Stimulated activated CD8-positive, alpha-beta memory T cell treated with anti-CD3 and anti-CD28 coated beads, Interleukin-2, amount 100 ng/mL, for 48 hours (primary cell): ENCODE results near the gene TMEM134.

ENCODE experiments used
- DNase-seq, 2 donors: peaks; one replicate each; pipeline ENCODE4 v3.0.0-alpha.2; 2020; ENCODE audit warnings: low read depth in 2 of 2

The TMEM134 gene

DNA sequence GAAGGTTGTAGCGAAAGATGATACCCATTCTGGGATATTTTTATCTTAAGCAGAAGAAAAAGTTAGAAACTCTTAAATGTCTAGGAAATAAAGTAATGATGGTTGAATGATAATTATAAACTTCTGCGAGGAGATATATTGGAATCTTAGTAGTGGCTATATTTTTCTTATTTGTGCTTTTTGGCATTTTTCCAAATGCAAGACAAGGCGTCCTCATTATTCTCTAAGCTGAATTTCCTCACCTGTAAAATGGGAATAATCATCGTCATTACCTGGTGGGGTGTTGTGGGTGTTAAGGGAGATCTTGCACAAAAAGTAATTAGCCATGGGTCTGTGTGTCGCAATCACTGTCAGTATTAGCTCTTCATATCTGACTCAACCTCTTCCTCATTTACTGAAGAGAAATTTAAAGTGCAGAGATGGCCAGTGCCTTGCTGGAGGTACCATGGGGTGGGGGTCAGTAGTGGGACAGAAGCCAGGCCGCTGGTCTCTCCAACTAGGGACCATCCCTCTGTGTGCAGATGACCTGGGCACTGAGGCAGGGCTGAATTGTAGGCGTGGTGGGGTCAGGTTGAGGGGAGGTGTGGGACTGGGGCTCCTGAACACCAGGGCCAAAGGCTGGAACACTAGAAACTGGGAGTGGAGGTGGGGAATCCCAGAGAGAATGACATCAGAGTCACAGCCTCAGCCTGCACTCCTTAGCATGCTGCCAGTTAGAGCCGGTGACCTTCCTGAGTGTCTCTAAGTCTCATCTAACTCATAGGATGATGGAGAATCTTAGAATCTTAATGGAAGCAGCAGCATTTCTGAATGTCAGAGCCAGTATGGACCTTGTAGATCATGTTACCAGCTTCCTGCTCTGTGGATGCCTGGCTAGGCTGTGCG lies 32.0 kb upstream of the TMEM134 start:
- DNase-seq: no peak

DNA sequence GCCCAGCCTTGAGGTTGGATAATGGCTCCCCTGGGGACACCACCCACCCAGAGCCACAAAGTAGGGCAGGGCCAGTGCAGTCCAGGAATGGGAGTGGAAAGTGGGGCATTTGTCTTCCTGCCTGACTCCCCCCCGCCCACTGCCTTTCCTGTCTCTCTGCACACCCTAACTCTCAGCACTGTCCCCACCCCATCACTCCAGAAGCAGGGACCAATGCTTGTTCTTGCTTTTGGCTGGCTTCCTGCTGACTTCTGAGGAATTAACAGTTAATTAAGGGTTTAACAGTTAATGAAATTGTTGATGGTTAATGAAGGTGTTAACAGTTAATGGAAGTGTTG lies 31.4 kb upstream of the TMEM134 start:
- no peak for DNase-seq

DNA sequence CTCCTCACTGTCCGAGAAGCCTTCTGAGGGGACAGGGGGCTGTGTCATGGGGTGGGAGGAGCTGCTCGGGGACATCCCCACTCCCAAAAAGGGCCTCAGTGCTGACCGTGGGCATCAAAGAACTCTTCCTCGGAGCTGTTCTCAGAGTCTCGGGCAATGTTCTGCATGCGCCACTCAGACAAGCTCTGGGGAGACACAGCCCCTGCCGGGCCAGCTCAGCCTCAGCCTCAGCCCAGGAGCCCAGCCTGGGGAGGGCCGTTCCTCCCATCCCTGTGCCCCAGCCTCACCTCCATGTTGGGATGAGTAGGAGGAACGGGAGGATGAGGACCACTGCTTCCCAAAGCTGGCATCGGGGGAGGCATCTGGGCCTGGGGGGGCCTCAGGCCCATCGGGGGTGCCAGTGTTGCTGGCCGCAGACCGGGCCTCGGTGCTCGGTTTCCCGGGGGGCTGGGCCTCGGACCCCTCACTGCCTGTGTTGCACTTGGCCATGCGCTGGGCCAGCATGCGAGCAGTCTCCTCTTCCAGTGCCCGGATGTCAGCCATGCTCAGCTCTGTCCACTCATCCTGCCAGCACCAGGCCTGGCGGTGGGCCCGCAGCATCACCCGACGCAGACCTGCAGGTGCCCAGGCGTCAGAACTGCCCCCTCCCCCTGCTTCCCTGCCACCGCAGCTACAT lies 30.9 kb upstream of the TMEM134 start:
- no peak for DNase-seq

DNA sequence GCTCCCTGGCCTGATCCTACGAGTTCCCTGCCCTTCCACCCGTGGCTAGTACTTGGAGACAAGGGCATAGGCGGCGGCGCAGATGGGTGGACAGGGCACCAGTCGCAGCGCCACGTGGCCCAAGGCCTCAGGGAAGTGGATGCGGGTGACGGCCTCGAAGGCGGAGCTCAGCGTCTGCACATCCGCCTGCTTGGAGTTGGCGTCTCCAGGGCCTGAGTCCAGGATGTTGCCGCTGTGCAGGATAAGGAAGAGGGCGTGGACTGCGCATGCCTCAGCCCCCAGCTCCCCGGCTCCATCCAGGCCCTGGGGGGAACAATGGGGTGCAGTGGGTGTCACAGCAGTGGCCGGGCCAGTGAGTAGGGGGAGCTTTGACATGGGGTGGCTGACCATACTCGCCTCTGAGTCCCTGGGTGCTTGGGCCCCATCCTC lies 29.5 kb upstream of the TMEM134 start:
- no peak for DNase-seq

DNA sequence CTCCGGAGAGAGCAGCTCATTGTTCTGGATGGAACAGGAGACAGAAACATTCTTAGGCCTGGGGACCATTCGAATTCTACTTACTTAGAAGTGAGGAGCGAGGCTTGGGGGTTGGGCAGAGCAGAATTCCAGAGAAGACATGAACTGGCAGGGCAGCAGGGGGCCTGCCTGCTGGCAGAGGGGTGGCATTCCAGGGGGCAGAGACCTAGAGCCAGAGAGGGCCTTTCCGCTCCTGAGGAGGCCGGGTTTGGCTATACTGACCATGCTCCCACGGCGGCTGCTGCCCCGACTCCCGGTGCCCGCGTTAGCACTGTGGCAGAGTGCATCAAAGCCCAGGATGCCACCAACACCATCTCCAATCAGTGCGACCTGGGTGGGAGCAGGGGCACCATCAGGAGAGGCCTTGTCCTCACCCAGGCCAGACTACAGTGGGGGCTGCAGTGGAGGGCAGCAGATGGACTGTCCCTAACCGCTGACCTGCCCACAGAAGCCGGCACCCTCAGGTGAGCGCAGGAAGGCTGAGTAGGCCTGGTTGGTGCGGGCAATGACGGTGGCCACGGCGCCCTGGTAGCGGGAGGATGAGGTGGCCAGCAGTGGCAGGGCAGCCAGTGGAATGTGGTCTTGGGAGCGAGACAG lies 28.7 kb upstream of the TMEM134 start:
- DNase-seq: no peak

DNA sequence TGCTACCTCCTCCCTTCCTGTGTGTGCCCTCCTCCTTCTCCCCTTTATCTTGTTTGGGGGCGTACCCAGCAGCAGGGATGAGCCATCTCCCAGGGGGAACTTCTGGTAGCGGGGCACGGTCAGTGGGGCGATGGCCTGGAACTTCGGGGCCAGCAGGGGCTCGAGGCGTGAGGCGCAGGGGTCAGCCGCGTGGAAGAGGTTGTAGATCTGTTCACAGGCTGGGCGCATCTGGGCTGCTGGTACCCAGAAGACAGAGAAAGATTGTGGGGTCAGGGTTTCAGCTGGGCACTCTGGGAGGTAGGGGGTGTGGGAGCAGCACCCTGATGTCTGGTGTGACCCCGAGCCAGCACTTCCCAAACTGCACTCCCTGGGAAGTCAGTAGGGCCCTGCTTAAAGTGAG lies 27.1 kb upstream of the TMEM134 start:
- no peak for DNase-seq

DNA sequence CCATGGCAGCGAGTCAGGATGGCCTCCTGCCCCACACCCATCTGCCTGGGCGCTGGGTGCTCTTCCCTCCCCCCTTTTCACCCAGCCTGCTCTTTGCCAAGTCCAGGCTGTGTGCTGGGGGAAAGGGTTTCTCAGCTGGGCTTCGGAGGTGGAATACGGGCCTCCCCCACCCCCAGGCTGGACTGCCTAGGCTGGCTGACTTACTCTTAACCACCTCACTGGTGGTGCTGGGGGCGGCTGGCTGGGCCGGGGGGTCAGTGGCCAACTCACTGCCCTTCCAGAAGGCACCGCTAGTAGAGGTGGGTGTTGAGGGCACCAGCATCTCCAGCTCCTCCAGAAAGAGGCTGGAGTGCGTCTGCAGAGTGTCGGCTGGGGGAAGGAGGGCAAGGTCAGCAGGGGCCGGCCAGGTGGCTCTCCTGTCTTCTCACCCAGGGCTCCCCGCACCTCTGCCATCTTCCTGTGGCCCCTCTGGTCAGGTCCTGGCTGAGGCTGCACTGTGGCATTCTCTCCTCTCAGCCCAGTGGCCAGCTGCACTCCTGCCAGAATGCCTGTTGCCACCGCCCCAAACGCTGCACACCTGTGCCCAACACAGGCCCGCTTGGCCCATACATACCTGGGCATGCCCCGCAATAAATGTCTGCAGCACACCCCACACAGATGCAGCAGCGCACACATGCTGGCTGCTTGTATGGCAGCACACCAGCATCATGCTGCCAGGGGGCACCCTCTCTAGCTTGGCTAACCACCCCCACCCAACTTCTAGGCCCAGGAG lies 26.4 kb upstream of the TMEM134 start:
- DNase-seq: no peak

DNA sequence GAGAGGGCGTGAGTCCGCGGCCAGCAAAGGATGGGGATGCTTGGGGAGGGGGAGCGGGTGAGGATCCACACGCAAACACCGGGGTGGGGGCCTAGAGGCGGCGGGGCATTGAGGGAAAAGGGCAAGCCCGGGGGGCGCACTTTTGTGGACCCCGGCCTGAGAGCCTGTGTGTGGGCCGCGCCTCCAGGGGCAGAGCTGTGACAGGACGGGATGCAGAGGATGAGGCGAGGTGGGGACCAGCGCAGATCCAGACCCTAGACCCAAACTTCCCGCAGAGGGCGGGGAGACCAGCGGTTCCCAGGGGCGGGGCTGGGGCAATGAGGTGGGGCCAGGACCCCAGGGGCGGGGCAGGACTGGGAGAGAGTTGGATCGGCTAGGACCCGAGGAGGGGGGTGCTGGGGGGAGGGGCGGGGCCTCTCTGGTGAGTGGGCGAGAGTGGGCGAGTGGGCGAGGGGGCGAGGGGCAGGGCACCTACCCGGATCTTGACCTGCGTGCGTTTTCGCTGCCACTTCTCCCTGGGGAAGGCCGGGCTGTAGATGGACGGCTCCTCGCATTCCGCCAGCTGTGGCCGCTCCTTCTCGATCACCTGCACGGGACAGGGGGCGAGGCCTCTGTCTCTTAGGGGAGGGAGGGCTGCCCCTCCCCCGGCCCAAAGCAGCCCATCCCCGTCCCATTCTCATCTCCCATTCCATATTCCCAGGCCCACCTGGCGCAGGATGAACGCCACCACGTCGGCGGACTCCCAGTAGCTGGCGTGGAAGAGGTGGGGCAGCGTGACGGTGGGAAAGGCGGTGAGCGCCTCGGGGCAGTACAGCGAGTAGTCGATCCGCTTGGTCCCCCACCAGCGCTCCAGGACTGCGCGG lies 25.6 kb upstream of the TMEM134 start:
- DNase-seq: no peak

DNA sequence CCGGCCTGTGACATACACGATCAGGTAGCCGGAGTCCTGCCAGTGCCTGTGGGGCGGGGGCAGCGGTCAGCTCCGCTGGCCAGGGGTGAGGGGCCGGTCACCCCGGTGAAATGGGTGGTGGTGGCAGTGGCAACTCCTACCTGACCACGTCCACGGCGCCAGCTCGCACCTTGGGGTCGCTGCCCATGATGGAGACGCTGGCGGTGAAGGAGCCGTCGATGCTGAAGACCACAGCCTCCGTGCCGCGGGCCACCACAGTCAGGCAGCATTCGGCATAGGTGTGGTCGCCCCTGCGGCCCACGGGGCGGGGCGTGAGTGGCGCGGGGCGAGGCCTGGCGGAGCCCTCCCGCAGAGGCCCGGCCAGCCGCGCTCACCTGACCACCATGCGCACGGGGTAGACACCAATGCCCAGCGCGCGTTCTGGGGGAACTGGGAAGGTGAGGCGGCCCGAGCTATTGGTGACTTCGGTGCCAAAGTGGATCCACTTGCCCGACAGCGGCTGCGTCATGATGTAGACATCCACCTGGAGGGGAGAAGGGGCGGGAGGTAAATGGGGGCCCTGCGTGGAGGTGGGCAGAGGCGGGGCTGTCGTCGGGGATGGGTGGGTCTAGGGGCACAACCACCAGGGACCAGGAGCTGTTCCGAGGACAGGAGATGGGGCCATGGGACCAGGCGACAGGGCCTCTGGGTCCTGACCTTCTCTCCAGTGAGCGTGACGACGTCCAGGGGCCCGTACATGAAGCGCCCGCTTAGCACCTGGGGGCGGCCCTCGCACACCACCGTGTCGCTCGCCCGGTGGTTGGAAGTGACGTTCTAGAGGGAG lies 24.7 kb upstream of the TMEM134 start:
- no peak for DNase-seq

DNA sequence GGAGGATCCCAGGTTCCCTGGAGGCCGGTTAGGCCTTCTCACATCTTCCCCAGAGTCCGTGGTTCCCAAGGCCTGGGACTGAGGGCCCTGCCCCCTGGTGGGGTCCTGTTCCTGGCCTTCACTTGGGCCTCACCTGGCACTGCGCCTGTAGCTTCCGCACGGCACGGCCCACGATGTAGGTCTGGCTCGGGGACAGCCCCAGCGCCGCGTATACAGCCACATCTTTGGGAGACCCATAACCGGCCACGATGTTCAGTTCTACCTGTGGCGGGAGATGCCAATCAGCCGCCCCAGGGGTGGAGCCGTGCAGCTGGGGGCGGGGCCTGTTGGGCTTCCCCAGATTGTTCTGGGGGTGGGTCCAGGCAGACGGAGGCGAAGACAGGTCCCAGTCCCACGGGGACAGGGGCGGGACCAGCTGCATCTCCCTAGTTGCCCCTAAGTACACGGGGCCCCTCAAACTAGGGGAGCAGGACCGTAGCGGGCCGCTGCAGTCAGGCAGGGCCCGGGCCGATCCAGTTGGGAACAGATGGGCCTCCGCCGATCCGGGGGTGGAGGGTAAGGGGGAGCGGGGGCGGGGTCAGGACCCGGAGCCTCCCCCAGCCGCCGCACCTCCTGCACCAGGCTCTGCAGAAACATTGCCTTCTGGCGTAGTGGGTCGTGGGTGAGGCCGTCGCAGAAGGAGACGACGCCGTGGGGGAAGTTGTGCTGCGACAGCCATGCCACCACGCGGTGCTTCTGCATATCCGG lies 23.9 kb upstream of the TMEM134 start:
- no peak for DNase-seq

DNA sequence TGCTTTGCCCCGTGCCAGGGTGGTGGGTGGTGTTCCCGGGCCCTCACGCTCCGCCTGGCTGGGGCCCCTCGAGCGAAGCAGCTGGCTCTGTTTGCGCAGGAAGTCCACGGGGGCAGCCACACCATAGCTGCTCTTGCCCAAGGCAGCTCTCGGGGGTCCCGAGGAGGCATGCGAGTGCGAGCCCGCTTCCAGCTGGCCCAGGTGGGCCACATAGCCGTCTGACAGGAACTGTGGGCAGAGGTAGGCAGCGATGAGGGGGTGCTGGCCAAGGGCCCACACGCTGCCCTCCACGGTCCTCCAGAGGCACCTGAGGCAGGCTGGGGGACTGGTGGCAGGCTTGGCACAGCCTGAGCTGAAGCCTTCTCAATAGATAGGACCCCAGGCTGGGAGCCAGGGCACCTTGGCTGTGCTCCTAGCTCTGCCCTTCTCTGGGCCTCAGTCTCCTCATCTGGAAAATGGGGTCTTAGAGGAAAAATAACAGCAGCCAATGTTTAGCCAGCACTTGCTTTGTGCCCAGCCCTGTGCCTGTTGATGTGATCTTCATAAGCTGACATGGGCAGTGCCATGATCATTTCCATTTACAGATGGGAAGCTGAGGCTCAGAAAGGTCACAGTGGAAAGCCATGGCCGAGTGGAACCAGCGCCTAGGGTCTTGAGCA lies 23.1 kb upstream of the TMEM134 start:
- DNase-seq: no peak

DNA sequence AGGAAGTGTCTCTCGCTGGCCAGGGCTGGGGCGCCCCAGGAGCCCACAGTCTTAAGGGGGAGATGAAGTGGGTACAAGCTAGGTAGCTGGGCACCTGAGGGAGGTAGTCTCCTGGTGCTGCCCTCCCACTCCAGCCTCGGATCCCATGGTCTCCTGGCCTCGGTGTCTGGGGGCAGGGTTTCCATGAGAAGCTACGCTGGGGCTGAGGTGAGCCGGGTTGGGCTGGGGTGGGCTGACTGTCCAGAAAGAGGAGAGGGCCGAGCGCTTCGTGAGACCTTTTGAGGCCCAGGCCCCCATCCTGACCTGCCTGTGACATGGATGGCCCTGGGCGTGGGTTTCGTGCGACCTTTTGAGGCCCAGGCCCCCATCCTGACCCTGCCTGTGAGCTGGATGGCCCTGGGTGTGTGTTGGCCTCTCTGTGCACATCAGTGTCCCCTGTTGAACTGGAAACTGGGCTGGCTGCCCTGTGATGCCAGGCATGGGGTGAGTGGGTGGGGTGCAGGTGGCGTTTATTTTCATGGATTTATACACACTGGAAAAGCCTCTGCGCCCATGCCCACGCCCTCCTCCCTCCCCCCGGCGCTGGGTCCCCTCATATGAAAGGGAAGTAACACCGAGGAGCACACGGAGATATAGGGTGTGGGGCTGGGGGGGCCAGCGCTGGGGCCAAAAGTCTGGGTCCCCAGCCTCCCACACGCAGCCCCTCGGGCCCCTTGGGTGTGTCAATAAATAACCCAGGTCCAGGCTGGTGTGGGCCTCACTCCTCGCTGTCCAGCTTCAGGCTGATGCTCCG lies 22.4 kb upstream of the TMEM134 start:
- no peak for DNase-seq

DNA sequence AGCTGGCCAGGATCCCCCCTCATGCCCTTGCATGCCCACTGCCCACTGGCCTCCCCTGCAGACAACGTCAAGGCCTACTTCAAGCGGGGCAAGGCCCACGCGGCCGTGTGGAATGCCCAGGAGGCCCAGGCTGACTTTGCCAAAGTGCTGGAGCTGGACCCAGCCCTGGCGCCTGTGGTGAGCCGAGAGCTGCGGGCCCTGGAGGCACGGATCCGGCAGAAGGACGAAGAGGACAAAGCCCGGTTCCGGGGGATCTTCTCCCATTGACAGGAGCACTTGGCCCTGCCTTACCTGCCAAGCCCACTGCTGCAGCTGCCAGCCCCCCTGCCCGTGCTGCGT lies 21.6 kb upstream of the TMEM134 start:
- DNase-seq: no peak

DNA sequence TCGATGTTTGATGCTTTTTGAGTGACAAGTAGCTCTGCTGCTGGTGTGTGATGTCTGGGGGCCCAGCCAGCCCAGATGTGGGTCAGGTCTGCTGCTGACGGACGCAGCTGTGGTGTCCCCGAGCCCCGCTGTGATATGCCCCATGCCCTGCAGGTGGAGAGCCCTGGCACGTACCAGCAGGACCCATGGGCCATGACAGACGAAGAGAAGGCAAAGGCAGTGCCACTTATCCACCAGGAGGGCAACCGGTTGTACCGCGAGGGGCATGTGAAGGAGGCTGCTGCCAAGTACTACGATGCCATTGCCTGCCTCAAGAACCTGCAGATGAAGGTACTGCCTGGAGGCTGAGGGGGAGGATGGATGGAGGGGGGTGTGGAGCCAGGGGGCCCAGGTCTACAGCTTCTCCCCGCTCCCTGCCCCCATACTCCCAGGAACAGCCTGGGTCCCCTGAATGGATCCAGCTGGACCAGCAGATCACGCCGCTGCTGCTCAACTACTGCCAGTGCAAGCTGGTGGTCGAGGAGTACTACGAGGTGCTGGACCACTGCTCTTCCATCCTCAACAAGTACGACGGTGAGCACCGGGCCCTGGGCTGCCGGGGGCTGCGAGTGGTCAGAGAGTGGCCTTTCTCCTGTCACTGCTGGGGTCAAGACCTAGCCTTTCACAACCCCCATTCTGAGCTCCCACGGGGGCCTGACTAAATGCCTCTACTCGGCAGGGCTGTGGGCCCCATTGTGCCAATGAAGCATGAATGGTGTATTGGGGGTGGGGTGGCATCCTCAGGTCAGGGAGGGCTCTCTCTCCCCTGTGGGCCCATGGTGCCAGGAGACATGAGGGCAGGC lies 21.1 kb upstream of the TMEM134 start:
- DNase-seq: no peak

DNA sequence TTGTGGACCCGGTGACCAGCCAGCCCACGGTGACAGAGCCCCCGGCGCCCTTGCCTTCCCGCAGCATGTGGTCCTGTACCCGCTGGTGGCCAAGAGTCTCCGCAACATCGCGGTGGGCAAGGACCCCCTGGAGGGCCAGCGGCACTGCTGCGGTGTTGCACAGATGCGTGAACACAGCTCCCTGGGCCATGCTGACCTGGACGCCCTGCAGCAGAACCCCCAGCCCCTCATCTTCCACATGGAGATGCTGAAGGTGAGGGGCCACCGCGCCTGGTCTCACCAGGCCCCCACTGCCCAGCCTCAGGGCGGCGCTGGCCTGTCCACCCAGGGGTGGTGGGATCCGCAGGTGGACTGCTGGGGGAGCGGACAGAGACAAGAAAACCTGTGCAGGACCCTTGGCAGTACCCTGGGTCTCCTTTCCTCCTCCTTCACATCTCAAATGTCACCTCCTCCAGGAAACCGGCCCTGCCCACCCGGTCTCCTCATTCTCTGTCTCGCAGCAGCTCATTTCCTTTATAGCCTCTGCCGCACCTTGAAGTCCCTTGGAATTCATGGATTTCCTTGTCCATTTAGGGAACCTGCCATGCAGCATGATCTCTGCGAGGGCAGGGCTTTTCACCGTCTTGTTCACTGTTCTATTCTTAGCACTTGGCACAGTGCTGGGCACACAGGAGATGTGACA lies 20.3 kb upstream of the TMEM134 start:
- DNase-seq: no peak

DNA sequence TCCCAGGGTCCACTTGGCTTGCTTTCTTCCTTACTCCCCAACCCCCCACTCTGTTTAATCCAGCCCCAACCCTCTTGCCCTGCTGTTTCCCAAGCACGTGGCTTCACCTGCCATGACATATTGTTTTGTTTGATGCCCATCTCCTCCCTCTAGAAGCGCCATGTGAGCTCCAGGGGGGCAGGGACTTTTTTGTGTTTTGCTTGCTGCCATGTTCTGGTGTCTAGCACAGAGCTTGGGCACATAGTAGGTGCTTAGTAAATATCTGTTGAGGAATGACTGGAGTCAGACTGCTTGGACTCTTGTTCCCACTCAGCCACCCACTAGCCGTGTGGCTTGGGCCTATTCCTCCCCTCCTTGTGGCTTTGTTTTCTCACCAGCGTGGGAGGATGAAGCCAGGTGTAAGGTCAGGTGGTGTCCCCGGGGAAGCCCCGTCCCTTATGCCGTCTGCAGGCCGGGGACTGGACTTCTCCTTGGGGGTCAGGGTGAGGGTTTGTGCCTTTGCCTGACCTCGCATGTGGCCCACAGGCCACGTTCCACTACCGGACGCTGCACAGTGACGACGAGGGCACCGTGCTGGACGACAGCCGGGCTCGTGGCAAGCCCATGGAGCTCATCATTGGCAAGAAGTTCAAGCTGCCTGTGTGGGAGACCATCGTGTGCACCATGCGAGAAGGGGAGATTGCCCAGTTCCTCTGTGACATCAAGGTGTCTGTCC lies 17.6 kb upstream of the TMEM134 start:
- DNase-seq: peak in 1 of 2 donors; percentile 43
